Ishikawa (cell line): ENCODE measurements around the gene ICA1L.

Experiments used
- CEBPB ChIP-seq: IDR thresholded peaks from 2 replicates; pipeline ENCODE4 v1.6.1; 2012
- CREB1 ChIP-seq: IDR thresholded peaks from 2 replicates; pipeline ENCODE4 v1.6.1; 2012; ENCODE audit warnings: low read depth
- MAX ChIP-seq: IDR thresholded peaks from 2 replicates; pipeline ENCODE4 v1.6.1; 2012
- RAD21 ChIP-seq: IDR thresholded peaks from 2 replicates; pipeline ENCODE4 v1.6.1; 2012; ENCODE audit warnings: low read depth
- TAF1 ChIP-seq: IDR thresholded peaks from 2 replicates; pipeline ENCODE4 v1.6.1; 2012; ENCODE audit warnings: low read depth, mild to moderate bottlenecking

- TF ChIP-seq TAF1 (no peak), CEBPB (no peak), CREB1 (no peak), RAD21 (no peak), MAX (no peak)
Measured at GRCh38 chr2:202908186-202908585, 36.6 kb upstream of the ICA1L start.
